Spleen (tissue), 7 donors: ENCODE results near the gene POSTN.

ENCODE experiments used
- CTCF ChIP-seq, 11 experiments: fragments of 200-600 bp in 7 of 11; fragments of 450-650 bp in 4 of 11; sonication (generic) in 4 of 11; IDR thresholded peaks in 8 of 11; conservative IDR thresholded peaks in 3 of 11; 1 replicate in 7 of 11; 2 replicates in 4 of 11; pipeline versions ENCODE4 v1.4.0 to v1.8.0; 2016 to 2021; ENCODE audit warnings: antibody characterized with exemption in 11 of 11, inconsistent platforms in 4 of 11, mild to moderate bottlenecking in 1 of 11
- POLR2A ChIP-seq, 3 donors: fragments of 450-650 bp; IDR thresholded peaks; one replicate each; pipeline ENCODE4 v1.5.1; 2017; ENCODE audit warnings: antibody characterized with exemption in 3 of 3, mild to moderate bottlenecking in 1 of 3
- donor health status: DM: no; HTN: no; CAD: no; lungs with moderate emphysema.
- donor health status: DM: no; HTN: no; CAD: no.
- donor health status: DM: no; HTN: no; CAD: no.

GRCh38 chr13:37596805-37597204 is 1.8 kb downstream of the POSTN start:
- no peak for TF ChIP-seq CTCF (IDR thresholded peaks at IDR 0.05 in 8 of 11, conservative IDR thresholded peaks at IDR 0.05 in 3 of 11)
- TF ChIP-seq POLR2A (IDR thresholded peaks at IDR 0.05): no peak
